GM23248 (cell line): Measurements from ENCODE around the gene THPO. TPM values are rescaled to one million over a fixed set of nuclear protein-coding genes. Genes with fewer than 3 reads are reported as not detected.
A peak's percentile ranks its signal among the peaks of the same experiment; 100 is the strongest.

Source experiments
- DNase-seq: peaks from one replicate; pipeline ENCODE4 v3.0.0-alpha.2; 2015
- H2AFZ ChIP-seq: fragments of 200-600 bp; sonication (generic); 2 replicates; pipeline ENCODE4 v1.6.1; 2016; ENCODE audit warnings: antibody characterized with exemption
- H3F3A ChIP-seq: fragments of 200-600 bp; sonication (generic); 2 replicates; pipeline ENCODE4 v1.6.1; 2016; ENCODE audit warnings: mild to moderate bottlenecking, antibody characterized with exemption, mixed run types; ENCODE audit not compliant: insufficient read depth
- H3K27ac ChIP-seq: fragments of 200-600 bp; sonication (generic); 2 replicates; pipeline ENCODE4 v1.5.1; 2016; ENCODE audit warnings: mild to moderate bottlenecking
- H3K27me3 ChIP-seq: fragments of 200-600 bp; sonication (generic); replicated peaks from 2 replicates; pipeline ENCODE4 v1.6.1; 2016; ENCODE audit warnings: mild to moderate bottlenecking; ENCODE audit not compliant: insufficient read depth
- H3K36me3 ChIP-seq: fragments of 200-600 bp; sonication (generic); 2 replicates; pipeline ENCODE4 v1.6.1; 2016; ENCODE audit warnings: low read depth, mild to moderate bottlenecking
- H3K4me1 ChIP-seq: fragments of 200-600 bp; sonication (generic); 2 replicates; pipeline ENCODE4 v1.6.1; 2016; ENCODE audit warnings: mild to moderate bottlenecking; ENCODE audit not compliant: insufficient read depth
- H3K4me2 ChIP-seq: fragments of 200-600 bp; sonication (generic); one replicate; pipeline ENCODE4 v1.6.1; 2016; ENCODE audit warnings: mild to moderate bottlenecking; ENCODE audit not compliant: unreplicated experiment
- H3K4me3 ChIP-seq: fragments of 200-600 bp; sonication (generic); 2 replicates; pipeline ENCODE4 v1.5.1; 2016; ENCODE audit warnings: mild to moderate bottlenecking
- H3K79me2 ChIP-seq: fragments of 200-600 bp; sonication (generic); 2 replicates; pipeline ENCODE4 v1.6.1; 2016; ENCODE audit warnings: mild to moderate bottlenecking; ENCODE audit not compliant: insufficient read depth
- H3K9ac ChIP-seq: fragments of 200-600 bp; sonication (generic); 2 replicates; pipeline ENCODE4 v1.6.1; 2016; ENCODE audit warnings: mild to moderate bottlenecking
- H3K9me2 ChIP-seq: fragments of 200-600 bp; sonication (generic); 2 replicates; pipeline ENCODE4 v1.6.1; 2016; ENCODE audit warnings: mixed run types, mild to moderate bottlenecking, moderate library complexity; ENCODE audit not compliant: insufficient read depth
- H3K9me3 ChIP-seq: fragments of 200-600 bp; sonication (generic); one replicate; pipeline ENCODE4 v1.6.1; 2017; ENCODE audit warnings: low read depth
- H4K20me1 ChIP-seq: fragments of 200-600 bp; sonication (generic); 2 replicates; pipeline ENCODE4 v1.6.0; 2016; ENCODE audit not compliant: insufficient read depth
- EZH2 ChIP-seq: fragments of 200-600 bp; sonication (generic); IDR thresholded peaks from 2 replicates; pipeline ENCODE4 v1.6.1; 2018; ENCODE audit warnings: antibody characterized with exemption, mild to moderate bottlenecking; ENCODE audit not compliant: insufficient read depth, poor library complexity, severe bottlenecking
- EZH2phosphoT487 ChIP-seq: fragments of 200-600 bp; sonication (generic); IDR thresholded peaks from 2 replicates; pipeline ENCODE4 v1.6.1; 2018; ENCODE audit warnings: antibody characterized with exemption, moderate library complexity, mild to moderate bottlenecking, low read depth; ENCODE audit not compliant: insufficient read depth
- WGBS, 2 experiments: methylation state at CpG; one replicate each; pipeline ENCODE4 v1.1.6; 2015 to 2017; ENCODE audit warnings: low lambda C conversion rate in 2 of 2, low coverage in 1 of 2; ENCODE audit errors: missing lambda C conversion rate in 2 of 2; 5-methylcytosine and 5-hydroxymethylcytosine counted together
- in situ Hi-C: fragments of 300-500 bp; cut with MboI; formaldehyde crosslinking; loops from 2 replicates; pipeline ENCODE4 v1.15.0; 2020
- polyA plus RNA-seq: library from polyadenylated mRNA; unstranded; fragments of >200 nt; fragmentation: Nextera tagmentation; extraction: Ambion mirVana; gene quantifications from 2 replicates; pipeline ENCODE4 v1.2.1, GENCODE V29; 2016
- total RNA-seq: library from RNA; depleted of rRNA; stranded (reverse); fragments of >200 nt; shearing (Covaris generic); gene quantifications from 2 replicates; pipeline ENCODE4 v1.2.3, GENCODE V29; 2014

The THPO gene
- total and polyA plus RNA-seq, 2 experiments from 2014 or later = not detected

DNA sequence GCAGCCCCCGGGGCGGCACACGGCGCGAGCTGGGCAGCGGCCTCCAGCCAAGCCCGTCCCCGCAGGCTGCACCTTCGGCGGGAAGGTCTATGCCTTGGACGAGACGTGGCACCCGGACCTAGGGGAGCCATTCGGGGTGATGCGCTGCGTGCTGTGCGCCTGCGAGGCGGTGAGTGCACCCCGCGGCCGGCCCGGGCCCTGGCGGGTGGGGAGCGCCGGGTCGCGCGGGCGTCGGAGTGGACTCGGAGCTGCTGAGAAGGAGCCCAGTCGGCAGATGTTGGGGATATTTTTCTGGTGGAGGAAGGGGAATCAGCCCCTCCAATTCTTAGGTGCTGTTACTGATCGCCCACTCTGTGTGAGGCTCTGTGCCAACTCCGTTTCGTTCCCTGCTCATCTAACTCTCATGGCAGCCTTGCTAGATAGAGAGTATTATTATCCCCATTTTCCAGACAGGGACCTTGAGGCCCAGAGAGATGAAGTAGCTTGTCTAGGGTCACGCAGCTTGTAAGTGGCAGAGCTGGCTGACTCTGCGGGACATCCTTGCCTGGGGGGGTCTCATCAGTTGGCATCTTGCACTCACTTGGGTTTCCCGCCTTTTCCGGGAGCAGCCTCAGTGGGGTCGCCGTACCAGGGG, 2.7 kb upstream of the THPO start:
- peak; percentile 33 for DNase-seq
- Histone ChIP-seq H3K4me1 (no peaks in the 10 kb centered on the region), H3K36me3 (no peaks in the 10 kb centered on the region), H3K9me2 (no peaks in the 10 kb centered on the region), H3F3A (no peaks in the 10 kb centered on the region), H3K27me3 (peaks cover 33% of the 10 kb centered on the region), H3K27ac (no peak overlapping the region), H3K4me3 (peak overlapping the region; percentile 69), H4K20me1 (no peaks in the 10 kb centered on the region), H3K9me3 (no peaks in the 10 kb centered on the region), H2AFZ (no peak overlapping the region), H3K79me2 (no peaks in the 10 kb centered on the region), H3K4me2 (peak overlapping the region; percentile 80), H3K9ac (no peak overlapping the region)
- TF ChIP-seq EZH2phosphoT487 = 0 out of 2 replicates have a peak, but pooled peaks have one; percentile 85
- TF ChIP-seq EZH2 = peak; percentile 95
- in situ Hi-C loops = no loop called here
- 2 to 4% methylated on average over 31 to 32 of the region's 42 CpGs for WGBS, 2 experiments

DNA sequence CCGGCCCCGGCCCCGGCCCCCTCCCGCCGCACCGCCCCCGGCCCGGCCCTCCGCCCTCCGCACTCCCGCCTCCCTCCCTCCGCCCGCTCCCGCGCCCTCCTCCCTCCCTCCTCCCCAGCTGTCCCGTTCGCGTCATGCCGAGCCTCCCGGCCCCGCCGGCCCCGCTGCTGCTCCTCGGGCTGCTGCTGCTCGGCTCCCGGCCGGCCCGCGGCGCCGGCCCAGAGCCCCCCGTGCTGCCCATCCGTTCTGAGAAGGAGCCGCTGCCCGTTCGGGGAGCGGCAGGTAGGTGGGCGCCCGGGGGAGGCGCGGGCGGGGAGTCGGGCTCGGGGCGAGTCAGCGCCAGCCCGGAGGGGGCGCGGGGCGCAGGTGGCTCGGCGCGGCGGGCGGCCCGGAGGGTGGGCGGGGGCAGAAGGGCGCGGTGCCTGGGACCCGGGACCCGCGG, 2.2 kb upstream of the THPO start:
- Histone ChIP-seq H3K9me2 (no peaks in the 10 kb centered on the region), H3K27ac (no peak overlapping the region), H3F3A (no peaks in the 10 kb centered on the region), H3K4me1 (no peaks in the 10 kb centered on the region), H3K79me2 (no peaks in the 10 kb centered on the region), H3K27me3 (peaks cover 33% of the 10 kb centered on the region), H3K4me3 (peak overlapping the region; percentile 69), H3K9me3 (no peaks in the 10 kb centered on the region), H3K9ac (no peak overlapping the region), H4K20me1 (no peaks in the 10 kb centered on the region), H3K36me3 (no peaks in the 10 kb centered on the region), H2AFZ (no peak overlapping the region), H3K4me2 (peak overlapping the region; percentile 80)
- 0 to 3% methylated on average over 6 to 42 of the region's 62 CpGs for whole genome bisulfite sequencing, 2 experiments
- TF ChIP-seq EZH2 (no peak), EZH2phosphoT487 (no peak)
- in situ Hi-C loops = no loop called here
- DNase-seq = peak; percentile 75

DNA sequence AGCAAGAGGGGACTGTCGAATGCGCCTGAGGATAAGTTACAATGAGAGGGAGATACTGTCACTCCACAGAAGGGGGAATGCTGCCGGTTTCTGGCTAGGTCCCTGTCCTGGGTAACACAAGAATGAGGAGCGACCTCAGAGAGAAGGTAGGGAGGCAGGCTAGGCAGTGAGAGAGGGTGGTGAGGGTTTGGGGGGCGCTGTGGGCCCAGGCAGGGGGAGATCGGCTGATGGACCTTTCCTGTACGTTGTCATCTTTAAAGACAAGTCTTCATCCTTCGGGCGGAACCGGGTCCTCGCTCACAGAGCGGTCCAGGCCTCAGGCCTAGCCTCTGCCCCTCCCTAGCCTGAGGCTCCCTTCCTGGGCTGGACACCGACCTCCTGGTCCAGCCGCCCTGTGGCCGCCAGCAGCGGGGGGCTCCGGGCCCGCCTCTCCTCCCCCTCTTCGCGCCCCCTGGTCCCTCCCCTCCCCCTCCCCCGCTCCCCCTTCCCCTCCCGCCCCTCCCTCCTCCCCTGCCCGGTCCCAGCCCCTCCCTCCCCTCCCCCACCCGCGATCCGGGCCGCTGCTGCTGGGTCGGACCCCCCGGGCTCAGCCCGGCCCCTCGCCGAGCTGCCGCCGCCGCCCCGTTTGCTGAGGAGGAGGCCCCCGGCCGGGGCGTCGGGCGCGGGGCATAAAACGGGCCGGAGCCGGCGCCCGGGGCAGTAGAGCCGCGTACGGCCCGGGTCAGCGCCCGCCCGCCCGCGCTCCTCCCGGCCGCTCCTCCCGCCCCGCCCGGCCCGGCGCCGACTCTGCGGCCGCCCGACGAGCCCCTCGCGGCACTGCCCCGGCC, 1.6 kb upstream of the THPO start, which contains the start of gene CHRD:
TSS of gene CHRD (plus strand) at position 697 of the 827 bp plus-strand sequence. CDS start 265 bp downstream, outside the sequence.
- Histone ChIP-seq H3K27ac (no peak within 1 kb of the TSS), H3K4me2 (peak within 1 kb of the TSS; percentile 80), H3K27me3 (peaks cover 33% of the 10 kb centered on the region), H3K4me3 (peak within 1 kb of the TSS; percentile 69), H3K36me3 (no peaks in the 10 kb centered on the region), H3F3A (no peaks in the 10 kb centered on the region), H3K9me3 (no peaks in the 10 kb centered on the region), H3K79me2 (no peaks in the 10 kb centered on the region), H3K4me1 (no peaks in the 10 kb centered on the region), H2AFZ (no peak within 1 kb of the TSS), H3K9me2 (no peaks in the 10 kb centered on the region), H4K20me1 (no peaks in the 10 kb centered on the region), H3K9ac (no peak within 1 kb of the TSS)
- in situ Hi-C loops = loop anchor here (10.0 kb wide), 1 partner anchor 145 kb away; no protein-coding TSS in a partner anchor
- DNase-seq = no peak
- 12 to 28% methylated on average over 11 to 31 of the region's 71 CpGs for WGBS, 2 experiments
- TF ChIP-seq EZH2 = no peak
- TF ChIP-seq EZH2phosphoT487 = no peak

DNA sequence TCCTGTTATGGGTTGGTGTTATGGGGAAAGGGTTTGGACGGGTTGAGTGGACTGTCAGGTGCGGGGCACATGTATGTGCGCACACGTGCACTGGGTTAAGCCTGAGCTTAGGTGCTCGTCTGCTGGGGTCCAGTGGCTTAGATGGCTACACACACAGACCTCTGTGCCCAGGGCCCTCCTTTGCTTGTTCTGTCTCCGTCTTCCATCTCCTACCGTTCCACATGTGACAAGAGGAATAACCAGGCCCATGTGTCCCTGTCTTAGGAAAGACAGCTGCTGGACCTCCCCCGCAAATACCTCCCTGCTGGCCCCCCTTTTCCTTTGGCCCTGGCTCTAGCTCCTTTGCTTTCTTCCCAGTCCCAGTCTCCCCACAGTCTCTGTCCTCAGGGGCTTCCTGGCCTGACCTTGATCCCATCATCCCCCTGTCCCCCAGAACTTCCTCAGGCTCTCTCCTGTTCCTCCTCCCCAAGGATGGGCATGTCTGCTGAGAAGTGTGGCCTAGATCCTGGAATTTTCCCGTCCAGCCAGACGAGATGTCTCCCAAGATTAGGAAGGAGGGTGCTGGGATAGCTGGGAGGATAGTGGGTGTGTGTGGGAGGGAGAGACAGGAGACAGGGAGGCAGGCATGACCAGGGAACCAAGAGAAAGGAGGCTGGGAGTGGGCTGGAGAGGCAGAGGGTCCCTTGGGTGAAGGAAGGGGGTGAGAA, 797 bp upstream of the THPO start:
- no peaks in the 10 kb centered on the region for H4K20me1 ChIP-seq
- H3F3A ChIP-seq = no peaks in the 10 kb centered on the region; the same call in 1 of the 2 replicates
- no peak overlapping the region for H3K27ac ChIP-seq
- in situ Hi-C loops = loop anchor here (10.0 kb wide), 1 partner anchor 146 kb away; no protein-coding TSS in a partner anchor
- H3K79me2 ChIP-seq = no peaks in the 10 kb centered on the region
- H3K9ac ChIP-seq = no peak overlapping the region
- no peaks in the 10 kb centered on the region for H3K36me3 ChIP-seq
- no peaks in the 10 kb centered on the region for H3K9me2 ChIP-seq
- no peak overlapping the region for H2AFZ ChIP-seq
- no peak overlapping the region for H3K4me3 ChIP-seq
- 64 to 69% methylated on average over 10 of the region's 10 CpGs for whole genome bisulfite sequencing, 2 experiments
- DNase-seq = no peak
- H3K27me3 ChIP-seq = peaks cover 33% of the 10 kb centered on the region
- H3K4me1 ChIP-seq = peaks cover 1% of the 10 kb centered on the region; the same call in 1 of the 2 replicates
- H3K9me3 ChIP-seq = no peaks in the 10 kb centered on the region
- TF ChIP-seq EZH2phosphoT487 (no peak), EZH2 (peak; percentile 33)
- H3K4me2 ChIP-seq = no peak overlapping the region
